Measurements from ENCODE around the gene EIF3J.

GRCh38 chr15:44591326-44591725 lies 54.4 kb downstream of the EIF3J start:
- TF ChIP-seq CTCF (conservative IDR thresholded peaks at IDR 0.05; ENCODE audit: low read length) (no peak), EZH2phosphoT487 (IDR thresholded peaks at IDR 0.05; ENCODE audit: borderline replicate concordance) (no peak)

Measured in Loucy (cell line).